ENCODE measurements around the gene LRRC71.

DNA sequence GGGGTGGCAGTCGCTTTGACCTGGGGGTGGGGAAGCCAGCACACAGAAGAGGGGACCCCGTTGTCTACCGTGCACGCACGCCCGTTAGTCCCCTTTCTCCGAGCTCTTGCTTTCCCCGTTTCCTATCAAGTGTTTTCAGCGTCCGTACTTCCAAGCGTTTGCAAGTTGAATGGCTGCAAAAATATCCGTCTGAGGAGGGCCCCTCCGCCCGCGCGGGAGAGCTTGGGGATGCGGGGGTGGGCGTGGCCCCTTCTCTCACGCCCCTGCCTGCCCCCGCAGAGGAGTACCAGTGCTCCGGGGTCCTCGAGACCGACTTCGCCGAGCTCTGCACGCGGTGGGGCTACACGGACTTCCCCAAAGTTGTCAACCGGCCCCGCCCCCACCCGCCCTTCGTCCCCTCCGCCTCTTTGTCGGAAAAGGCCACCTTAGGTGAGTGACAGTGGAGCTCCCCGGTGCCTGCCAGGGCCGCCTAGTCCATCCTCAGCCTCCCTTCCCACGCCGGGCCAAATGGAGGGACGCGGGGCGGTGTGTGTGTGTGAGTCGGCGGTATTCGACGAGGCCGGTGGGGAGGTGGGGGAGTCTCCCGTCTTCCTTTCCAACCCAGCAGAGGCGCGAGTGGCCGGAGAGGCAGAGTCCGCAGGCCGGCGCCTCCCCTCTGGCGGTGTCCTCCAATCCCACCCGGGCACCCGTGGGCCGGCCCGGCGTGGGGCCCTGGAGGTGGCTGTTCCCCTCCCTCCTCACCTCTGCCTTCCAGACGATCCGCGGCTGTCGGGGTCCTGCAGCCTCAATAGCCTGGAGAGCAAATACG, 3.4 kb downstream of the LRRC71 start:
- peak; percentile 82 for TF ChIP-seq EZH2 (IDR thresholded peaks at IDR 0.05; ENCODE audit: insufficient read depth, low read length)
- TF ChIP-seq, protein P1, sequence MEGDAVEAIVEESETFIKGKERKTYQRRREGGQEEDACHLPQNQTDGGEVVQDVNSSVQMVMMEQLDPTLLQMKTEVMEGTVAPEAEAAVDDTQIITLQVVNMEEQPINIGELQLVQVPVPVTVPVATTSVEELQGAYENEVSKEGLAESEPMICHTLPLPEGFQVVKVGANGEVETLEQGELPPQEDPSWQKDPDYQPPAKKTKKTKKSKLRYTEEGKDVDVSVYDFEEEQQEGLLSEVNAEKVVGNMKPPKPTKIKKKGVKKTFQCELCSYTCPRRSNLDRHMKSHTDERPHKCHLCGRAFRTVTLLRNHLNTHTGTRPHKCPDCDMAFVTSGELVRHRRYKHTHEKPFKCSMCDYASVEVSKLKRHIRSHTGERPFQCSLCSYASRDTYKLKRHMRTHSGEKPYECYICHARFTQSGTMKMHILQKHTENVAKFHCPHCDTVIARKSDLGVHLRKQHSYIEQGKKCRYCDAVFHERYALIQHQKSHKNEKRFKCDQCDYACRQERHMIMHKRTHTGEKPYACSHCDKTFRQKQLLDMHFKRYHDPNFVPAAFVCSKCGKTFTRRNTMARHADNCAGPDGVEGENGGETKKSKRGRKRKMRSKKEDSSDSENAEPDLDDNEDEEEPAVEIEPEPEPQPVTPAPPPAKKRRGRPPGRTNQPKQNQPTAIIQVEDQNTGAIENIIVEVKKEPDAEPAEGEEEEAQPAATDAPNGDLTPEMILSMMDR (IDR thresholded peaks at IDR 0.05; ENCODE audit: insufficient read depth, low read depth, low read length) = no peak

All from astrocyte (in vitro differentiated cells and primary cell).